Loucy (cell line): ENCODE data around the gene PLEKHA4.

Source experiments
- H2AFZ ChIP-seq: fragments of 200-600 bp; sonication (generic); 2 replicates; pipeline ENCODE4 v1.6.0; 2016; ENCODE audit warnings: antibody characterized with exemption, mild to moderate bottlenecking, low read length, moderate library complexity
- H3F3A ChIP-seq: fragments of 200-600 bp; 2 replicates; pipeline ENCODE4 v1.6.0; 2016; ENCODE audit warnings: antibody characterized with exemption, low read depth, mild to moderate bottlenecking
- H3K27me3 ChIP-seq: fragments of 200-600 bp; sonication (generic); 2 replicates; pipeline ENCODE4 v1.6.1; 2014; ENCODE audit warnings: low read length, mild to moderate bottlenecking; ENCODE audit not compliant: insufficient read depth, poor library complexity, severe bottlenecking
- H3K36me3 ChIP-seq: fragments of 200-600 bp; sonication (generic); 2 replicates; pipeline ENCODE4 v1.6.1; 2016; ENCODE audit warnings: low read length; ENCODE audit not compliant: insufficient read depth
- H3K4me1 ChIP-seq: fragments of 200-600 bp; sonication (generic); 2 replicates; pipeline ENCODE4 v1.5.1; 2014; ENCODE audit warnings: low read length, mild to moderate bottlenecking; ENCODE audit not compliant: insufficient read depth, poor library complexity, severe bottlenecking
- H3K4me2 ChIP-seq: fragments of 200-600 bp; sonication (generic); 2 replicates; pipeline ENCODE4 v1.6.0; 2014; ENCODE audit warnings: antibody characterized with exemption, low read length, low read depth, mild to moderate bottlenecking; ENCODE audit not compliant: poor library complexity, severe bottlenecking
- H3K4me3 ChIP-seq: fragments of 200-600 bp; sonication (generic); 2 replicates; pipeline ENCODE4 v1.5.1; 2014; ENCODE audit warnings: low read length, mild to moderate bottlenecking, mixed read lengths; ENCODE audit not compliant: poor library complexity, severe bottlenecking
- H3K79me2 ChIP-seq: fragments of 200-600 bp; sonication (generic); 2 replicates; pipeline ENCODE4 v1.6.1; 2014; ENCODE audit warnings: low read length; ENCODE audit not compliant: insufficient read depth
- H3K9ac ChIP-seq: fragments of 200-600 bp; sonication (generic); 2 replicates; pipeline ENCODE4 v1.6.0; 2014; ENCODE audit warnings: mild to moderate bottlenecking, low read depth, low read length, moderate library complexity; ENCODE audit not compliant: poor library complexity, severe bottlenecking
- H3K9me2 ChIP-seq: fragments of 200-600 bp; sonication (generic); replicated peaks from 2 replicates; pipeline ENCODE4 v1.6.1; 2016; ENCODE audit warnings: low read depth, low read length, mixed read lengths
- H3K9me3 ChIP-seq: fragments of 200-600 bp; sonication (generic); 2 replicates; pipeline ENCODE4 v1.6.1; 2014; ENCODE audit warnings: mild to moderate bottlenecking, antibody characterized with exemption, low read length, low read depth; ENCODE audit not compliant: insufficient read depth
- H4K20me1 ChIP-seq: fragments of 200-600 bp; sonication (generic); 2 replicates; pipeline ENCODE4 v1.6.0; 2014; ENCODE audit warnings: antibody characterized with exemption, low read length, mild to moderate bottlenecking; ENCODE audit not compliant: insufficient read depth, poor library complexity, severe bottlenecking
- EZH2phosphoT487 ChIP-seq: fragments of 200-600 bp; IDR thresholded peaks from 2 replicates; pipeline ENCODE4 v1.6.1; 2018; ENCODE audit warnings: antibody characterized with exemption, mild to moderate bottlenecking, moderate library complexity, borderline replicate concordance
- TF ChIP-seq, protein P1 (sequence below): fragments of 200-600 bp; sonication (generic); conservative IDR thresholded peaks from 2 replicates; pipeline ENCODE4 v1.5.1; 2014; ENCODE audit warnings: mild to moderate bottlenecking, antibody characterized with exemption, low read length

The PLEKHA4 gene

DNA sequence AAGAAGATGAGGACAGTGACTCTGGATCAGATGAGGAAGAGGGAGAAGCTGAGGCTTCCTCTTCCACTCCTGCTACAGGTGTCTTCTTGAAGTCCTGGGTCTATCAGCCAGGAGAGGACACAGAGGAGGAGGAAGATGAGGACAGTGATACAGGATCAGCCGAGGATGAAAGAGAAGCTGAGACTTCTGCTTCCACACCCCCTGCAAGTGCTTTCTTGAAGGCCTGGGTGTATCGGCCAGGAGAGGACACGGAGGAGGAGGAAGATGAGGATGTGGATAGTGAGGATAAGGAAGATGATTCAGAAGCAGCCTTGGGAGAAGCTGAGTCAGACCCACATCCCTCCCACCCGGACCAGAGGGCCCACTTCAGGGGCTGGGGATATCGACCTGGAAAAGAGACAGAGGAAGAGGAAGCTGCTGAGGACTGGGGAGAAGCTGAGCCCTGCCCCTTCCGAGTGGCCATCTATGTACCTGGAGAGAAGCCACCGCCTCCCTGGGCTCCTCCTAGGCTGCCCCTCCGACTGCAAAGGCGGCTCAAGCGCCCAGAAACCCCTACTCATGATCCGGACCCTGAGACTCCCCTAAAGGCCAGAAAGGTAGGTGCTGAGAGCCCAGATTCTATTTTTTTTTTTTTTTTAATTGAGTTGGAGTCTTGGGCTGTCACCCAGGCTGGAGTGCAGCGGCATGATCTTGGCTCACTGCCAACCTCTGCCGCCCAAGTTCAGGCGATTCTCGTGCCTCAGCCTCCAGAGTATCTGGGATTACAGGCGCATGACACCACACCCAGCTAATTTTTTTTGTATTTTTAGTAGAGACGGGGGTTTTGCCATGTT is 6.1 kb upstream of the PLEKHA4 start:
- peak overlapping the region; percentile 88 for H3K4me2 ChIP-seq
- no peak overlapping the region for H2AFZ ChIP-seq
- H3K27me3 ChIP-seq, result no peaks in the 10 kb centered on the region
- peaks cover 29% of the 10 kb centered on the region; the same call in 1 of the 2 replicates for H3K79me2 ChIP-seq
- no peaks in the 10 kb centered on the region for H3K9me2 ChIP-seq
- H3K4me3 ChIP-seq, result peak overlapping the region; percentile 95
- no peaks in the 10 kb centered on the region for H3K9me3 ChIP-seq
- no peak for TF ChIP-seq EZH2phosphoT487
- TF ChIP-seq, protein P1, sequence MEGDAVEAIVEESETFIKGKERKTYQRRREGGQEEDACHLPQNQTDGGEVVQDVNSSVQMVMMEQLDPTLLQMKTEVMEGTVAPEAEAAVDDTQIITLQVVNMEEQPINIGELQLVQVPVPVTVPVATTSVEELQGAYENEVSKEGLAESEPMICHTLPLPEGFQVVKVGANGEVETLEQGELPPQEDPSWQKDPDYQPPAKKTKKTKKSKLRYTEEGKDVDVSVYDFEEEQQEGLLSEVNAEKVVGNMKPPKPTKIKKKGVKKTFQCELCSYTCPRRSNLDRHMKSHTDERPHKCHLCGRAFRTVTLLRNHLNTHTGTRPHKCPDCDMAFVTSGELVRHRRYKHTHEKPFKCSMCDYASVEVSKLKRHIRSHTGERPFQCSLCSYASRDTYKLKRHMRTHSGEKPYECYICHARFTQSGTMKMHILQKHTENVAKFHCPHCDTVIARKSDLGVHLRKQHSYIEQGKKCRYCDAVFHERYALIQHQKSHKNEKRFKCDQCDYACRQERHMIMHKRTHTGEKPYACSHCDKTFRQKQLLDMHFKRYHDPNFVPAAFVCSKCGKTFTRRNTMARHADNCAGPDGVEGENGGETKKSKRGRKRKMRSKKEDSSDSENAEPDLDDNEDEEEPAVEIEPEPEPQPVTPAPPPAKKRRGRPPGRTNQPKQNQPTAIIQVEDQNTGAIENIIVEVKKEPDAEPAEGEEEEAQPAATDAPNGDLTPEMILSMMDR, result no peak
- H3K36me3 ChIP-seq, result no peaks in the 10 kb centered on the region
- no peaks in the 10 kb centered on the region for H3F3A ChIP-seq
- peak overlapping the region; percentile 67 for H3K9ac ChIP-seq
- peaks cover 24% of the 10 kb centered on the region for H4K20me1 ChIP-seq
- H3K4me1 ChIP-seq, result peaks cover 32% of the 10 kb centered on the region

DNA sequence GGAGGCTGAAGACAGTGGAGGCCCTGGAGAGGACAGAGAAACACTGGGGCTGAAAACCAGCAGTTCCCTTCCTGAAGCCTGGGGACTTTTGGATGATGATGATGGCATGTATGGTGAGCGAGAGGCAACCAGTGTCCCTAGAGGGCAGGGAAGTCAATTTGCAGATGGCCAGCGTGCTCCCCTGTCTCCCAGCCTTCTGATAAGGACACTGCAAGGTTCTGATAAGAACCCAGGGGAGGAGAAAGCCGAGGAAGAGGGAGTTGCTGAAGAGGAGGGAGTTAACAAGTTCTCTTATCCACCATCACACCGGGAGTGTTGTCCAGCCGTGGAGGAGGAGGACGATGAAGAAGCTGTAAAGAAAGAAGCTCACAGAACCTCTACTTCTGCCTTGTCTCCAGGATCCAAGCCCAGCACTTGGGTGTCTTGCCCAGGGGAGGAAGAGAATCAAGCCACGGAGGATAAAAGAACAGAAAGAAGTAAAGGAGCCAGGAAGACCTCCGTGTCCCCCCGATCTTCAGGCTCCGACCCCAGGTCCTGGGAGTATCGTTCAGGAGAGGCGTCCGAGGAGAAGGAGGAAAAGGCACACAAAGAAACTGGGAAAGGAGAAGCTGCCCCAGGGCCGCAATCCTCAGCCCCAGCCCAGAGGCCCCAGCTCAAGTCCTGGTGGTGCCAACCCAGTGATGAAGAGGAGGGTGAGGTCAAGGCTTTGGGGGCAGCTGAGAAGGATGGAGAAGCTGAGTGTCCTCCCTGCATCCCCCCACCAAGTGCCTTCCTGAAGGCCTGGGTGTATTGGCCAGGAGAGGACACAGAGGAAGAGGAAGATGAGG is 5.3 kb upstream of the PLEKHA4 start:
- Histone ChIP-seq H3K4me1 (peaks cover 32% of the 10 kb centered on the region), H4K20me1 (peaks cover 24% of the 10 kb centered on the region), H3F3A (no peaks in the 10 kb centered on the region), H2AFZ (no peak overlapping the region), H3K79me2 (peaks cover 29% of the 10 kb centered on the region; the same call in 1 of the 2 replicates), H3K27me3 (no peaks in the 10 kb centered on the region), H3K9me2 (no peaks in the 10 kb centered on the region), H3K36me3 (no peaks in the 10 kb centered on the region), H3K9ac (peak overlapping the region; percentile 97), H3K4me3 (peak overlapping the region; percentile 95), H3K4me2 (peak overlapping the region; percentile 88), H3K9me3 (no peaks in the 10 kb centered on the region)
- TF ChIP-seq, protein P1, result no peak
- no peak for TF ChIP-seq EZH2phosphoT487

DNA sequence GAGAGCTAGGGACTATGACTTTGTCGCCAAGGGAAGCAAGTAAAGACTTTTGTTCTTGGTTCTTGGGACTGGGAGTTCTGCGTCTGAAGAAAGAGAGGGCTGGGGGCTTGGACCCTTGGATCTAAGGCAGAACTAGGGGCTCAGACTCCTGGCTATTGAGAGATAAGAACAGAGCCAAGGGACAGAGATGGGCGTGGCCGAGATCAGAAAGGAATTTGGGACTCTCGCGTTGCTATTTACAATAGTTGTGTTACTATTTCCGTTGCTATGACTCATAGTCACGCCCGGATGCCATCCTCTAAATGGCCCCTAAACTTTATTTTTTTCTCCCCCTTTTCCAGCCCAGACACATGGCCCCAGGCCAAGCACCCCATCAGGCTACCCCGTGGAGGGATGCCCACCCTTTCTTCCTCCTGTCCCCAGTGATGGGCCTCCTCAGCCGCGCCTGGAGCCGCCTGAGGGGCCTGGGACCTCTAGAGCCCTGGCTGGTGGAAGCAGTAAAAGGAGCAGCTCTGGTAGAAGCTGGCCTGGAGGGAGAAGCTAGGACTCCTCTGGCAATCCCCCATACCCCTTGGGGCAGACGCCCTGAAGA is 4.6 kb upstream of the PLEKHA4 start:
- Histone ChIP-seq H3K9me2 (no peaks in the 10 kb centered on the region), H3F3A (no peaks in the 10 kb centered on the region), H3K36me3 (no peaks in the 10 kb centered on the region), H3K4me1 (peaks cover 32% of the 10 kb centered on the region), H3K4me2 (peak overlapping the region; percentile 88), H3K27me3 (no peaks in the 10 kb centered on the region), H3K9me3 (no peaks in the 10 kb centered on the region), H2AFZ (peak overlapping the region; percentile 90), H3K4me3 (peak overlapping the region; percentile 95), H3K9ac (peak overlapping the region; percentile 97), H3K79me2 (peaks cover 29% of the 10 kb centered on the region; the same call in 1 of the 2 replicates), H4K20me1 (peaks cover 24% of the 10 kb centered on the region)
- TF ChIP-seq, protein P1, result no peak
- no peak for TF ChIP-seq EZH2phosphoT487
